Measurements from ENCODE around the gene GPI. TPM values are rescaled to one million over a fixed set of nuclear protein-coding genes. Genes with fewer than 3 reads are reported as not detected.
"Not testable (repeated sequence)": the region's sequence is repeated elsewhere in the genome, so short reads cannot be mapped to it uniquely, and the experiment has no call there.

GPI gene
- total RNA-seq, 1 donor from 2014 or later, result 192 TPM

DNA sequence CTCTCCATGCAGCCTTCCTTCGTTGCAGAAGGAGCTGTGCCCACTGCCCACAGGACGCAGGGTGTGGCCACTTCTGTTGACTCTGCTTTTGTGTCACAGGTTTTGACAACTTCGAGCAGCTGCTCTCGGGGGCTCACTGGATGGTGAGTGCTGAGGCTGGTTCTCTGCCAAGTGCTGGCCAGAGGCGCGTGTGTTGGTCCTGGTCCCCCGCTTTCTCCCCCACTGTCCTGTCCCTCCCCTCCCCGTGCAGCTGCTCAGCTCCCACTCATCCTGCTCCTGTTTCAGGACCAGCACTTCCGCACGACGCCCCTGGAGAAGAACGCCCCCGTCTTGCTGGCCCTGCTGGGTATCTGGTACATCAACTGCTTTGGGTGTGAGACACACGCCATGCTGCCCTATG lies 28.6 kb downstream of the GPI start:
- H3K4me3 Mint-ChIP-seq (ENCODE audit: unreplicated experiment), result no peak overlapping the region
- H3K27me3 Mint-ChIP-seq (ENCODE audit: unreplicated experiment), result no peaks in the 10 kb centered on the region
- no peak overlapping the region for H3K27ac Mint-ChIP-seq (ENCODE audit: unreplicated experiment)
- no peak for TF ChIP-seq CTCF (IDR thresholded peaks at IDR 0.05)
- no peak for DNase-seq (ENCODE audit: extremely low spot score, unreplicated experiment)
- H3K36me3 Mint-ChIP-seq (ENCODE audit: unreplicated experiment), result peaks cover 7% of the 10 kb centered on the region
- no peaks in the 10 kb centered on the region for H3K4me1 Mint-ChIP-seq (ENCODE audit: unreplicated experiment)
- H3K9me3 Mint-ChIP-seq (ENCODE audit: unreplicated experiment), result no peaks in the 10 kb centered on the region

DNA sequence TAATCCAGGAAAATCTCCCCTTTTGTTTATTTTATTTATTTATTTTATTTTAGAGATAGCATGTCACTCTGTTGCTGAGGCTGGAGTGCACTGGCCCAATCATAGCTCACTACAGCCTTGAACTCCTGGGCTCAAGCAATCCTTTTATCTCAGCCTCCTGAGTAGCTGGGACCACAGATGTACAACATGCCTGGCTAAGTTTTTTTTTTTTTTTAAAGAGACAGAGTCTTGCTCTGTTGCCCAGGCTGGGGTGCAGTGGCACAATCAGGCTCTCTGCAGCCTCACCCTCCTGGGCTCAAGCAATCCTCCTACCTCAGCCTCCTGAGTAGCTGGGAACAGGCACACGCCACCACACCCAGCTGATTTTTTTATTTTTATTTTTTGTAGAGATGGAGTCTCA lies 32.9 kb downstream of the GPI start:
- Mint-ChIP-seq H3K27me3 (ENCODE audit: unreplicated experiment) (no peaks in the 10 kb centered on the region), H3K36me3 (ENCODE audit: unreplicated experiment) (peaks cover 20% of the 10 kb centered on the region), H3K4me1 (ENCODE audit: unreplicated experiment) (no peaks in the 10 kb centered on the region), H3K27ac (ENCODE audit: unreplicated experiment) (no peak overlapping the region), H3K9me3 (ENCODE audit: unreplicated experiment) (no peaks in the 10 kb centered on the region), H3K4me3 (ENCODE audit: unreplicated experiment) (no peak overlapping the region)
- no peak for DNase-seq (ENCODE audit: extremely low spot score, unreplicated experiment)
- no peak for TF ChIP-seq CTCF (IDR thresholded peaks at IDR 0.05)

DNA sequence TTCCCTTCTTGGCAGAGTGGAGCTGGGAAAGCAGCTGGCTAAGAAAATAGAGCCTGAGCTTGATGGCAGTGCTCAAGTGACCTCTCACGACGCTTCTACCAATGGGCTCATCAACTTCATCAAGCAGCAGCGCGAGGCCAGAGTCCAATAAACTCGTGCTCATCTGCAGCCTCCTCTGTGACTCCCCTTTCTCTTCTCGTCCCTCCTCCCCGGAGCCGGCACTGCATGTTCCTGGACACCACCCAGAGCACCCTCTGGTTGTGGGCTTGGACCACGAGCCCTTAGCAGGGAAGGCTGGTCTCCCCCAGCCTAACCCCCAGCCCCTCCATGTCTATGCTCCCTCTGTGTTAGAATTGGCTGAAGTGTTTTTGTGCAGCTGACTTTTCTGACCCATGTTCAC lies 34.9 kb downstream of the GPI start:
- Mint-ChIP-seq H3K36me3 (ENCODE audit: unreplicated experiment) (peaks cover 20% of the 10 kb centered on the region), H3K4me1 (ENCODE audit: unreplicated experiment) (peaks cover 4% of the 10 kb centered on the region), H3K9me3 (ENCODE audit: unreplicated experiment) (no peaks in the 10 kb centered on the region), H3K27me3 (ENCODE audit: unreplicated experiment) (no peaks in the 10 kb centered on the region), H3K27ac (ENCODE audit: unreplicated experiment) (no peak overlapping the region), H3K4me3 (ENCODE audit: unreplicated experiment) (no peak overlapping the region)
- TF ChIP-seq CTCF (IDR thresholded peaks at IDR 0.05), result no peak
- no peak for DNase-seq (ENCODE audit: extremely low spot score, unreplicated experiment)

DNA sequence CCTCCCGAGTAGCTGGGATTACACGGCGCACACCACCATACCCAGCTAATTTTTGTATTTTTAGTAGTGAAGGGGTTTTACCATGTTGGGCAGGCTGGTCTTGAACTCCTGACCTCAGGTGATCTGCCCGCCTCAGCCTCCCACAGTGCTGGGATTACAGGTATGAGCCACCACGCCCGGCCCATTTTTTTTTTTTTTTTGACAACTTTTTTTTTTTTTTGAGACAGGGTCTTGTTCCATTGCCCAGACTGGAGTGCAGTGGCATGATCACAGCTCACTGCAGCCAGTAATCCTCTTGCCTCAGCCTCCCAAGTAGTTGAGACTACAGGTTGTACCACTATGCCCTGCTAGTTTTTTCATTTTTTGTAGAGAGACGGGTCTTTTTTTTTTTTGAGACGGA lies 35.8 kb downstream of the GPI start:
- not testable (repeated sequence) for DNase-seq (ENCODE audit: extremely low spot score, unreplicated experiment); H3K9me3 Mint-ChIP-seq (ENCODE audit: unreplicated experiment); H3K27ac Mint-ChIP-seq (ENCODE audit: unreplicated experiment); H3K4me3 Mint-ChIP-seq (ENCODE audit: unreplicated experiment); H3K27me3 Mint-ChIP-seq (ENCODE audit: unreplicated experiment); H3K4me1 Mint-ChIP-seq (ENCODE audit: unreplicated experiment)
- H3K36me3 Mint-ChIP-seq (ENCODE audit: unreplicated experiment), result peaks cover 17% of the 10 kb centered on the region

DNA sequence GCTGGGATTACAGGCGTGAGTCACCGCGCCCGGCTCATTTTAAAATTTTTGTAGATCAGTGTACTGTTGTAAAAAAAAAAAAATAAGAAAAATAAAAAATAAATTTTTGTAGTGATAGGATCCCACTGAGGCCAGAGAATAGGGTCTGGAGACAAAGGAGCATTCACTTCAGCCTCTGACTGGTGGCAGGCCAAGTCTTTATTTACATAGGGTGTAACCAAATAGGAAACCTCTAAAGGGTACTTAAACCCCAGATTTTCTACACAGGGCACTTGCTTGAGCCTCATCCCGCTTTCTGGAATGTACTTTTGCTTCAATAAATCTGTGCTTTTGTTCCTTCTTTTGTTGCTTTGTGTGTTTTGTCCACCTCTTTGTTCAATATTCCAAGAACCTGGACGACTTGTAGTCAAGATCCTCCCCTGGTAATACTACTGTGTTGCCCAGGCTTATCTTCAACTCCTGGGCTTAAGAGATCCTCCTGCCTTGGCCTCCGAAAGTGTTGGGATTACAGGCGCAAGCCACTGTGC lies 37.1 kb downstream of the GPI start:
- H3K27me3 Mint-ChIP-seq (ENCODE audit: unreplicated experiment), result no peaks in the 10 kb centered on the region
- H3K36me3 Mint-ChIP-seq (ENCODE audit: unreplicated experiment), result peaks cover 17% of the 10 kb centered on the region
- TF ChIP-seq CTCF (IDR thresholded peaks at IDR 0.05), result no peak
- peaks cover 4% of the 10 kb centered on the region for H3K4me1 Mint-ChIP-seq (ENCODE audit: unreplicated experiment)
- H3K9me3 Mint-ChIP-seq (ENCODE audit: unreplicated experiment), result no peaks in the 10 kb centered on the region
- no peak overlapping the region for H3K27ac Mint-ChIP-seq (ENCODE audit: unreplicated experiment)
- no peak overlapping the region for H3K4me3 Mint-ChIP-seq (ENCODE audit: unreplicated experiment)
- DNase-seq (ENCODE audit: extremely low spot score, unreplicated experiment), result no peak

- DNase-seq (ENCODE audit: extremely low spot score, unreplicated experiment), result no peak
- Mint-ChIP-seq H3K9me3 (ENCODE audit: unreplicated experiment) (no peaks in the 10 kb centered on the region), H3K4me1 (ENCODE audit: unreplicated experiment) (peaks cover 4% of the 10 kb centered on the region), H3K36me3 (ENCODE audit: unreplicated experiment) (peaks cover 15% of the 10 kb centered on the region), H3K27ac (ENCODE audit: unreplicated experiment) (peak overlapping the region; percentile 60), H3K27me3 (ENCODE audit: unreplicated experiment) (no peaks in the 10 kb centered on the region), H3K4me3 (ENCODE audit: unreplicated experiment) (peak overlapping the region; percentile 86)
- no peak for TF ChIP-seq CTCF (IDR thresholded peaks at IDR 0.05)
Observed at GRCh38 chr19:34403784-34404108, 38.8 kb downstream of the GPI start.
